Neural cell (in vitro differentiated cells): ENCODE results near the gene PTTG1IP2.

Source experiments
- EP300 ChIP-seq: fragments of 450-650 bp; conservative IDR thresholded peaks from 2 replicates; pipeline ENCODE4 v1.6.1; 2014; ENCODE audit warnings: antibody characterized with exemption, mild to moderate bottlenecking, moderate library complexity; ENCODE audit not compliant: poor library complexity, severe bottlenecking
- MXI1 ChIP-seq: fragments of 450-650 bp; conservative IDR thresholded peaks from 2 replicates; pipeline ENCODE4 v1.6.1; 2014; ENCODE audit warnings: antibody characterized with exemption, mild to moderate bottlenecking; ENCODE audit not compliant: poor library complexity, severe bottlenecking
- POLR2AphosphoS5 ChIP-seq: IDR thresholded peaks from 2 replicates; pipeline ENCODE4 v1.6.1; 2012
- RAD21 ChIP-seq: fragments of 450-650 bp; conservative IDR thresholded peaks from 2 replicates; pipeline ENCODE4 v1.6.1; 2014; ENCODE audit warnings: antibody characterized with exemption, mild to moderate bottlenecking, moderate library complexity
- SMC3 ChIP-seq: fragments of 450-650 bp; conservative IDR thresholded peaks from 2 replicates; pipeline ENCODE4 v1.6.1; 2014; ENCODE audit warnings: antibody characterized with exemption, mild to moderate bottlenecking, moderate library complexity; ENCODE audit not compliant: poor library complexity
- TAF1 ChIP-seq: IDR thresholded peaks from 2 replicates; pipeline ENCODE4 v1.6.1; 2012; ENCODE audit warnings: low read depth
- TF ChIP-seq, protein P1 (sequence below): fragments of 450-650 bp; IDR thresholded peaks from 2 replicates; pipeline ENCODE4 v1.5.1; 2014; ENCODE audit warnings: antibody characterized with exemption, mild to moderate bottlenecking, moderate library complexity; ENCODE audit not compliant: poor library complexity, severe bottlenecking

DNA sequence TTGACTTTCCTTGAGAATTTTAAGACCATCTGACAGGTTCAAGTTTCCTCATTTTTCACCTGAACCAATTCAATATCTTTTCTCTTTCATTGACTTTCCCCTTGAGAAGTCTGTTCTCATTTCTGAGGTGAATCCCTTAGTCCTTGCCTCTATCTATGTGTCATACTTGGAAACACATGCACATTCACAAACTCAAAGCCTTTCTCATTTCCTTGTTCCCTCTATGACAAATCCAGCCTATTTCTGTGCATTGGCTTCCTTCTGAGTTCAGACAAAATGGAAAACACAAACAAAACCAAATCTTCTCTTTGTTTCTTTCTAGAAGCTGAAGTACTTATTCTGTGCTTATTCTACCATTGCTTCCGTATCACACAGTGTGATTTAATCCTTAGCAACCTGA is 13.8 kb downstream of the PTTG1IP2 start:
- no peak for TF ChIP-seq POLR2AphosphoS5
- TF ChIP-seq, protein P1, sequence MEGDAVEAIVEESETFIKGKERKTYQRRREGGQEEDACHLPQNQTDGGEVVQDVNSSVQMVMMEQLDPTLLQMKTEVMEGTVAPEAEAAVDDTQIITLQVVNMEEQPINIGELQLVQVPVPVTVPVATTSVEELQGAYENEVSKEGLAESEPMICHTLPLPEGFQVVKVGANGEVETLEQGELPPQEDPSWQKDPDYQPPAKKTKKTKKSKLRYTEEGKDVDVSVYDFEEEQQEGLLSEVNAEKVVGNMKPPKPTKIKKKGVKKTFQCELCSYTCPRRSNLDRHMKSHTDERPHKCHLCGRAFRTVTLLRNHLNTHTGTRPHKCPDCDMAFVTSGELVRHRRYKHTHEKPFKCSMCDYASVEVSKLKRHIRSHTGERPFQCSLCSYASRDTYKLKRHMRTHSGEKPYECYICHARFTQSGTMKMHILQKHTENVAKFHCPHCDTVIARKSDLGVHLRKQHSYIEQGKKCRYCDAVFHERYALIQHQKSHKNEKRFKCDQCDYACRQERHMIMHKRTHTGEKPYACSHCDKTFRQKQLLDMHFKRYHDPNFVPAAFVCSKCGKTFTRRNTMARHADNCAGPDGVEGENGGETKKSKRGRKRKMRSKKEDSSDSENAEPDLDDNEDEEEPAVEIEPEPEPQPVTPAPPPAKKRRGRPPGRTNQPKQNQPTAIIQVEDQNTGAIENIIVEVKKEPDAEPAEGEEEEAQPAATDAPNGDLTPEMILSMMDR, result no peak
- no peak for TF ChIP-seq RAD21
- no peak for TF ChIP-seq MXI1
- no peak for TF ChIP-seq TAF1
- no peak for TF ChIP-seq EP300
- TF ChIP-seq SMC3, result no peak
